HG03520 (cell line): ENCODE measurements around the gene TAPBP.

Source experiments
- ATAC-seq: cut with Tn5 transposase; IDR thresholded peaks from one replicate; pipeline ENCODE4 v1.9.1; 2021; ENCODE audit warnings: mild to moderate bottlenecking, moderate library complexity; ENCODE audit not compliant: unreplicated experiment

Gene TAPBP

GRCh38 chr6:33320315-33321181 is 6.7 kb upstream of the TAPBP start:
- no peak for ATAC-seq

DNA sequence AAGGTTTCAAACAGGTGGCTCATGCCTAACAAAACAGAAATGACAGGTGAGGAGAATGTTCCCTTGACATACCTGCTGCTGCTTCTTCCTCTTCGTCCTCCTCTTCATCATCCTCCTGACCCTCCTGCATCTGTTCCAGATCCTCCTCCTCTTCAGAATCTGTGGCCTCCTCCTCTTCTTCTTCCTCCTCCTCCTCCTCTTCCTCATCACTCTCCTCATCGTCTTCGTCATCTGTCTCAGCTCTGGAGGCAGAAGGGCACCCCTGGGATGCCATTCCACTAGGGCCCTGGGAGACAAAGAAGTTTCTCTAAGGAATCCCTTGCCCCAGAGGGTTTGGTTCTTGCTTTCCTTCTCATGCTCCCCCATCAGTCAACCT is 6.0 kb upstream of the TAPBP start:
- no peak for ATAC-seq

DNA sequence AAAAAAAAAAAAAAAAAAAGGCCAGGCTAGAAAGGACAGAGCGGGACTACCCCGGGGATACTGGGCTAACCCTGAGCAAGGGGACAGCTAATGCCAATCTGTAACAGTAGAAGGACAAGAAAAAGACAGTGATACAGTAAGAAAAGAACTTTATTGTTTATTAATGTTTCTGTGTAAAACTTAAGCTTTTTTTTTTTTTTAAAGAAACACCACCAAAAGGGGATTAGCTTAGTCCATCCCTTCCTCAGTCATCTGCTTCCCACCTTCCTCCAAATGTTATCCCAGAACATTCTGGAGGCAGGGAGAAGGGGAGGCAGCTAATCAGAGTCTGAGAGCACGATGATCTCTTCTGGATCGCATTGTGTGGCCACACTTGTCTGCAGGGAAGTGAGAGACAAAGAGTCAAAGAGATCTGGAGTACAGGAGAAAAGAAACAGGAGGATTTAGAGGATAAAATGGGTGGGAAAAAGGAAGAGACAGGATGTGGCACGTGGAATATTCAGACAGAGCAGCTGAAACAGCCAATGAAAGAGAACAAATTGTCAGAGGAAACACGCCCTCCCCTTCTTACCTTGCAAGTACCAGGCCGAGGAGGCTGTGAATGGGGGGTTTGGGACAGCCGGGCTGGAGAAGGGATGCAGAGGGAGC is 4.7 kb upstream of the TAPBP start:
- ATAC-seq, result no peak

- peak; percentile 36 for ATAC-seq
Measured at GRCh38 chr6:33317669-33318425, 4.0 kb upstream of the TAPBP start, which contains the start of gene ZBTB22. Gene ZBTB22 (minus strand): TSS chr6:33317744. CDS start chr6:33316916, 828 bp downstream.

DNA sequence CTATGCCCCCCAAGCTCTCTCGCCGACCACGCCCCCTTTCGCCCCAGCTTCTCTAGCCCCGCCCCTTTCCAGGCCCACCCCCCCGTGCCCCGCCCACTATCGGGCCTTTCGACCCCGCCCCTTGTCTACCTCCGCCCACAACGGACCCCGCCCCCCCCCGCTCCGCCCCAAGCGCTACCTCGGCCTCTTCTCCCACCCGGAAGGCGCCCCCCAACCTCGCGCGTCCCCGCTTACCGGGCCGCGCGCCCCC is 3.5 kb upstream of the TAPBP start:
- no peak for ATAC-seq

GRCh38 chr6:33316603-33317418 is 2.9 kb upstream of the TAPBP start:
- no peak for ATAC-seq

DNA sequence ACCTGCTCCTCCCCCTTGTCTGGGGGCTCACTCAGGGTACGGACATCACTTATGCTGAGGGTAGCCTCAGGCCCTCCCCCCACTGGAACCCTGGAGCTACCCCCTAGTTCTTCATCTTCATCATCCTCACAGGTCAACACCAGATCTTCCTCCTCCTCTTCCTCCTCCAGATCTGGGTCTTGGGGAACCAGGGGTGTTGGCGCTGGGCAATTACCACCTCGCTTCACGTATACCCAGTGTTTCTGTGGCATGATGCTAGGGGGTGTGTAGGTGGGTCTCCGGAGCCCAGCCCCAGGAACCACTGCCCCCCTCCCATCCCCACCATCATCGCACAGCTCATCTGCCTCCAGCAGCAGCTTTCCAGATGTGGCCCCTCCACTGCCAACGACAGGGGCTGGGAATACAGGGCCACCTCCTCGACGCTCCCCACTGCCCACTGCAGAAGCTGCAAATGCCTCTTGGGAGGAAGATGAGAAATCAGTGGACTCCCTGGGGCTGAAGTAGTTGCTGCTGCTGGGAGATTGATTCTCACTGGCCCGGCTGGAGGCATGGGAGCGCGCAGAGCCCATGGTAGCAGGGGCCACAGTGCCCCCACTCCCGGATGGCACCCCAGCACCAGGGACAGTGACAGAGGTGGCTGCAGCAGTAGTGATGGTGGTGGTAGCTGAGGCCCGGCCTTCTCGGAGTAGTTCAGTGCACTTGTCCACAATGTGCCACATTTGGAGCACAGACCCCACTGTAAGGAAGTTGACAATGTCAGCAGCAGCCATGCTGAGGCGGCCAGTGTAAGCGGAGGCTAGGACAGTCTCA is 2.1 kb upstream of the TAPBP start:
- ATAC-seq, result no peak

- ATAC-seq, result no peak
Measured at GRCh38 chr6:33314943-33315792, 1.3 kb upstream of the TAPBP start.

DNA sequence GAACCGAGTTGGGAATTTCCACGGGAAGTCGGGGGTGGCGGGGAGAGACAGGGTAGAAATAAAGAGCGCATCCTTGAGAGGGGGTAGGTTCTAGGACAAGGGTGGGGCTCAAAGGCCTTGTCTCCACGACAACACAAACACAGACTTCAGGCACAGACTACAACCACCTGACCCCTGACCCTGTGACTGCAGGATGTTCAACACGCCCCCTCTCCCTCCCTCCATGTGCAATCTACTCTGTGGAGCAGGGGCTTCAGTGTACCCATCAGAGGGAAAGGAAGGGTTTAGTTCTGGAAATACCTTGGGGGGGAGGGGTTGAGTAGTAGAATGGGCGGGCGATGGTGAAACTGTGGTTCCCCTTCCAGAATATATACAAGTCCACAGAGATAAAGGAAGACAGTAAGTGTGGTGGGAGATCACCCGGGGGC is 651 bp upstream of the TAPBP start:
- no peak for ATAC-seq

GRCh38 chr6:33313105-33313708 is 671 bp downstream of the TAPBP start:
- ATAC-seq, result peak; percentile 1

- ATAC-seq, result no peak
Measured at GRCh38 chr6:33312361-33313104, 1.3 kb downstream of the TAPBP start.

- no peak for ATAC-seq
Measured at GRCh38 chr6:33306356-33306755, 7.5 kb downstream of the TAPBP start.

DNA sequence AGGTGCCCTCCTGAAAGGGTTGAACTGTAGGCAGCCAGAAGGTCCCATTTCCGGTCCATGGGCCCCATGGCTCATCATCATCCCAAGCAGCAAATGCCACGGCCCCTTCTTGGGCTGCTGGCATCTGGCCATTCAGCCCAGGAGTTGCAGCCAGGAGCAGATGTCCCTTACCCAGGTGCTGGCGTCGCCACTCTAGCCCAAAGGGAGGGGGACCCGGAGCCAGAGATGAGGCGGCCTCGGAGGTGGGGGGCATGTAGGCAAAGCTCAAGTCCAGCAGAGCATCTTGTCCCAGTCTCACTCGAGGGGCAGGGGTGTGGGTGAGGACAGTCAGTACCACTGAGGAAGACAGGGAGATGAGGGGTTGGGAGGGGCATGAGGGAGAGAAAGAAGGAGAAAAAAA is 8.8 kb downstream of the TAPBP start:
- no peak for ATAC-seq

DNA sequence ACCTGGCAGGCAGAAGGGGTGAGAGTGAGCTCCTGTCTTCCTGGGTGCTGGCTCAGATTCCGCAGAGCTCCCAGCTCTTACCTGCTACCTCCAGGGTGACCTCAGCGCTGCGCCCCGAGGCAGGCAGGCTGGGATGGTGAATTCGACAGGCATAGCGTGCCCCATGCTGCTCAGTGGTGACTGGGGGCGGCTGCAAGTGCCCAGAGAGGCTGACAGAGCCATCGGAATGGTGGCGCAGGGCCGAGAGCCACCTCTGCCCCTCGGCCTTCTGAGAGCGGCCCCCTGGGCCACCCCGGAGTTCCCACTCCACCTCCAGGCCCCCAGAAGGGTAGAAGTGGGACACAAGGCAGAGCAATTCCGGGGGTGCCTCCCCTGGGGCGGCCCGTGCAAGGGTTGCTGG is 9.7 kb downstream of the TAPBP start:
- ATAC-seq, result no peak

GRCh38 chr6:33301877-33302276 is 12.0 kb downstream of the TAPBP start:
- no peak for ATAC-seq

- ATAC-seq, result peak; percentile 65
Measured at GRCh38 chr6:33299237-33299944, 14.5 kb downstream of the TAPBP start.

DNA sequence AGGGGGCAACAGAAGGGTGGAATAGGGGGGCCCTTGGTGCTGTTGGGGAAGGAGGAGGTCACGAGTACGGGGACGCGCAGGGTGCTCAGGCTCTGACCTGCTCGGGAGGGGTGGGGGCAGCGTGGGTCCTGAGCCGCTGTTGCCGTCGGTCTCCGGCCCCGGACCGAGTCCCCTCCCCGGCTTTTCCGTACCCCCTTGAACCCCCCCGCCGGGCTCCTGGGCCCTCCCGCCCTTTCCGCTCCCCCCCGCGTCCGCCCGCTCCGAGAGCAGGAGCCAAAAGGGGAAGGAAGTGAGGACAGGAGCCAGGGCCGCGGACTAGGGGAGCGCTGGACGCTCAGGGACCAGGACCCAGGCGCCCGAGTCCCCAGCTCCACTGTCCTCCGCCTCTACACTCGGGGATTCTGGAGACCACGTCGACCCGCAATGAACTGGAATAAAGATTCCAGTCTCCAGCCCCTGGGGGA is 15.1 kb downstream of the TAPBP start, which contains the start of gene RGL2:
Gene RGL2 (minus strand): TSS at position 170 of the 464 bp plus-strand sequence. CDS start 332 bp downstream, outside the sequence.
- no peak for ATAC-seq
